ENCODE data around the gene CDH23. TPM values are rescaled to one million over a fixed set of nuclear protein-coding genes. Genes with fewer than 3 reads are reported as not detected.

The CDH23 gene
- total RNA-seq, 4 donors from 2014 or later: 13.8 to 20.1 (median 17.3) TPM

DNA sequence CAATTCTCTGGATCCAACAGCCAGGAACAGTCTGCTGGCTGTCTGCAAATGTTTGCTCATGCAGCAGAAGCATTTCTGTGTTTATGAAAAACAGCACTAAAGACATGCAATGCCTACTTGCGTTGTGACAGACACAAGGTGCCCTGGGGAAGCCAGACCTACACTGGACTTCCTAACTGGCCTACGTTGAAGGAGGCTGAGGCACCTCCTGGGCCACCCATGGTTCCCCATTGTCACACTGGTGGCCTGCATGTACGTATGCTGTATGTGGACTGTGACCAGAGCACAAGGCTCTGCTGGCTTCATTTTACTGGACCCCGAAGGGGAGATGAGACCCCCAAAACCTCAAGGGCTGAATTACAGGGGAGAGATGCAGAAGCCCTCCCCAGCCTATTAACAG is 426.6 kb downstream of the CDH23 start:
- Histone ChIP-seq H3K4me3 (no peak overlapping the region), H3K27ac (no peak overlapping the region), H3K27me3 (no peaks in the 10 kb centered on the region), H3K9me3 (no peaks in the 10 kb centered on the region), H3K4me1 (peaks cover 0 to 14% (median 2%) of the 10 kb centered on the region in 4 donors), H3K36me3 (peaks cover 0 to 100% (median 46%) of the 10 kb centered on the region in 3 donors)
- no peak for TF ChIP-seq EP300 (IDR thresholded peaks at IDR 0.05)
- TF ChIP-seq POLR2A (IDR thresholded peaks at IDR 0.05): no peak
- TF ChIP-seq, protein P1, sequence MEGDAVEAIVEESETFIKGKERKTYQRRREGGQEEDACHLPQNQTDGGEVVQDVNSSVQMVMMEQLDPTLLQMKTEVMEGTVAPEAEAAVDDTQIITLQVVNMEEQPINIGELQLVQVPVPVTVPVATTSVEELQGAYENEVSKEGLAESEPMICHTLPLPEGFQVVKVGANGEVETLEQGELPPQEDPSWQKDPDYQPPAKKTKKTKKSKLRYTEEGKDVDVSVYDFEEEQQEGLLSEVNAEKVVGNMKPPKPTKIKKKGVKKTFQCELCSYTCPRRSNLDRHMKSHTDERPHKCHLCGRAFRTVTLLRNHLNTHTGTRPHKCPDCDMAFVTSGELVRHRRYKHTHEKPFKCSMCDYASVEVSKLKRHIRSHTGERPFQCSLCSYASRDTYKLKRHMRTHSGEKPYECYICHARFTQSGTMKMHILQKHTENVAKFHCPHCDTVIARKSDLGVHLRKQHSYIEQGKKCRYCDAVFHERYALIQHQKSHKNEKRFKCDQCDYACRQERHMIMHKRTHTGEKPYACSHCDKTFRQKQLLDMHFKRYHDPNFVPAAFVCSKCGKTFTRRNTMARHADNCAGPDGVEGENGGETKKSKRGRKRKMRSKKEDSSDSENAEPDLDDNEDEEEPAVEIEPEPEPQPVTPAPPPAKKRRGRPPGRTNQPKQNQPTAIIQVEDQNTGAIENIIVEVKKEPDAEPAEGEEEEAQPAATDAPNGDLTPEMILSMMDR (IDR thresholded peaks at IDR 0.05): no peak
- WGBS, 2 donors: 62 to 80% methylated on average over 4 of the region's 4 CpGs
- DNase-seq (ENCODE audit: low spot score in 2 of 2): no peak

DNA sequence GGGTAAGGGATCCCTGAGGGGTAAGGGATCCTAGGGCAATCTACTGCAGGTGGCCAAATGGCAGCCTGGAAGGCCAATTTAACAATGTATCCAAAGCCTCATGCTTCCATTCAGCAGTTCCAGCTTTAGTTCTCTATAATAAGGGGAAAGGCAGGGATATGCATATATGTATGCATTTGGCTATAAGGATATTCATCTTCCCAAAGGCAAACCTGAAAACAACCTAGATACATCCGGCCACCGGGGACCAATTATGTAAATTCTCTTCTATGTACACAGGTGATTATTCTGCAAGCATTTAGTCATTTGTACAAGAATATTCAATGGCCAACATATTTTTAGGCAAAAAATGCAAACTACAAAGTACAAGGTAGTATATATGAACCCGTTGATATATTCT is 427.6 kb downstream of the CDH23 start:
- no peaks in the 10 kb centered on the region for H3K9me3 ChIP-seq
- no peaks in the 10 kb centered on the region for H3K27me3 ChIP-seq
- no peak overlapping the region for H3K27ac ChIP-seq
- no peak for DNase-seq (ENCODE audit: low spot score in 2 of 2)
- H3K4me3 ChIP-seq: no peak overlapping the region
- H3K4me1 ChIP-seq: peaks cover 0 to 7% (median 0%) of the 10 kb centered on the region in 4 donors
- 90 to 94% methylated on average over 3 of the region's 3 CpGs for WGBS, 2 donors
- peaks cover 0 to 100% (median 50%) of the 10 kb centered on the region in 3 donors for H3K36me3 ChIP-seq
- TF ChIP-seq, protein P1 (IDR thresholded peaks at IDR 0.05): no peak
- TF ChIP-seq EP300 (IDR thresholded peaks at IDR 0.05): no peak
- no peak for TF ChIP-seq POLR2A (IDR thresholded peaks at IDR 0.05)

DNA sequence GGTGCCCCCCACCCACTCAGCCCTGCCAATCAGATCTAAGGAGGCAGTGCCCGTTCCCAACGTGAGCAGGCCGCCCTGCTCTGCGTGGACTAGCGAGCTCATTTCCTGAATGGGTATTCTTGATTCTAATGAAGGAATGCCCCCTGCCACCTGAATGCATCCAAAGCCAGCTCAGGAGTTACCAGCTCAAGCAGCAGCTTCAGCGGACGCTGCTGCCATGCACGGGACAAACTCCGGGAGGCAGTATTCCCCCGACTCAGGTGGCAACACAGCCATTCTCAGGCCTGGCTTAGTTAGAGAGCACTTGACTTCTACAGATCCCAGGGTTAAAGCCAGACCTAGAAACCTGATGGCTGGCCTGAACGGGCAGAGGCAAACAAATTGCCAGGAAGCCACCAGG is 428.5 kb downstream of the CDH23 start:
- no peak for DNase-seq (ENCODE audit: low spot score in 2 of 2)
- Histone ChIP-seq H3K36me3 (peaks cover 0 to 100% (median 49%) of the 10 kb centered on the region in 3 donors), H3K27me3 (no peaks in the 10 kb centered on the region), H3K9me3 (no peaks in the 10 kb centered on the region), H3K27ac (no peak overlapping the region), H3K4me3 (no peak overlapping the region), H3K4me1 (peaks cover 0 to 6% (median 0%) of the 10 kb centered on the region in 4 donors)
- 72 to 80% methylated on average over 10 of the region's 11 CpGs for WGBS, 2 donors
- TF ChIP-seq, protein P1 (IDR thresholded peaks at IDR 0.05): no peak
- TF ChIP-seq EP300 (IDR thresholded peaks at IDR 0.05) (no peak), POLR2A (IDR thresholded peaks at IDR 0.05) (no peak)

DNA sequence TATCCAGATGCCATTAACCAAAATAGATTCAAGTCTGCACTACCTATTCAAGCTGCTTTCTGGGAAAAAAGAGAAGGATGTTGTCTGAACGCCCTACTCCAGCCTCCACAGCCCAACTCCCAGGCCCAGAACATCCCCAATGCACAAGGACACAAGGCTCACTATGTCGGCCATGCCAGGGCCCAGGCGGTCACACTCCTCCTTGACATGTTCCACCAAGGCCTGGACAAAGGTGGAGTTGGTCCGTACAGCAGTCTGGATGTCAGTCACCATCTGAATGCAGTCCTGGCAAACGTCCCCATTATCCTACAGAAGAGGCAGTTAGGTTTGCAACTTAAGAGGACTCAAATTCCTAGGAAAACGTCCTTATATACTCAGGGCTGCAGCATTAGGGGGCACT is 431.1 kb downstream of the CDH23 start:
- peaks cover 0 to 96% (median 56%) of the 10 kb centered on the region in 3 donors for H3K36me3 ChIP-seq
- H3K27ac ChIP-seq: no peak overlapping the region
- 76 to 81% methylated on average over 6 of the region's 6 CpGs for WGBS, 2 donors
- H3K9me3 ChIP-seq: no peaks in the 10 kb centered on the region
- H3K4me1 ChIP-seq: peaks cover 0 to 25% (median 3%) of the 10 kb centered on the region in 4 donors
- H3K4me3 ChIP-seq: no peak overlapping the region
- H3K27me3 ChIP-seq: no peaks in the 10 kb centered on the region
- no peak for DNase-seq (ENCODE audit: low spot score in 2 of 2)
- TF ChIP-seq, protein P1 (IDR thresholded peaks at IDR 0.05): no peak
- TF ChIP-seq EP300 (IDR thresholded peaks at IDR 0.05) (no peak), POLR2A (IDR thresholded peaks at IDR 0.05) (no peak)

DNA sequence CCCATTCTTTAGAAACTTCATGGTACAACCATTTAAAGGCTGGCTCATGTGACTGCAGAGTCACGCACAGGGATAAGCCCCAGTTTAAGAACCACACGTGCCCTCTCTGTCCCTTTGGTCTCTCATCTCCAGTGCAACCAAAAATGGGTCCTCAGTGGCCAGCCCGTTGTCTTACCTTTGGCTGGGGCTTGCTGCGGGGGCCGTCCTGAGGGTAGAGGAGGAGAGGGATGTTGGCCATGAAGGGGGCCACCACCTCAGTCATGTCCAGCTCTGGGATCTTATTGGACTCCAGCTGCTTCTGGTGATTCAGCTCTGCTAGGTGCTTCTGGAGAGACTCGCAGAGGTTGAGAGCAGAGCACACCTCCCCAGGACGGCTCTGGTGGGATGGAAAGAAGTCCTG is 432.0 kb downstream of the CDH23 start:
- WGBS, 2 donors: 88 to 93% methylated on average over 5 to 7 of the region's 7 CpGs
- Histone ChIP-seq H3K4me1 (peaks cover 0 to 28% (median 7%) of the 10 kb centered on the region in 4 donors), H3K27me3 (no peaks in the 10 kb centered on the region), H3K27ac (peak overlapping the region in 1 of 4 donors; percentile 14), H3K4me3 (no peak overlapping the region), H3K9me3 (no peaks in the 10 kb centered on the region), H3K36me3 (peaks cover 0 to 95% (median 59%) of the 10 kb centered on the region in 3 donors)
- no peak for TF ChIP-seq EP300 (IDR thresholded peaks at IDR 0.05)
- TF ChIP-seq, protein P1 (IDR thresholded peaks at IDR 0.05): no peak
- TF ChIP-seq POLR2A (IDR thresholded peaks at IDR 0.05): no peak
- DNase-seq (ENCODE audit: low spot score in 2 of 2): no peak
